ENCODE data around the gene LOC128125822.

Gene LOC128125822

GRCh38 chr6:63533952-63534351 is 38.3 kb upstream of the LOC128125822 start:
- ATAC-seq, result no peak
- H3K27ac ChIP-seq (ENCODE audit: low read length), result no peak overlapping the region
- H3K4me3 ChIP-seq (ENCODE audit: low read length), result no peak overlapping the region
- no peaks in the 10 kb centered on the region for H3F3A ChIP-seq (ENCODE audit: low read length, unreplicated experiment)
- ChIA-PET POLR2A (ENCODE audit: unreplicated experiment) (interaction anchor here (0.6 kb wide), 1 partner anchor 66 kb away, joined by 3 read pairs; no protein-coding TSS in a partner anchor), CTCF (no interaction called here)
- H3K36me3 ChIP-seq (ENCODE audit: low read depth, low read length), result no peaks in the 10 kb centered on the region
- H3K79me2 ChIP-seq (ENCODE audit: low read length), result no peaks in the 10 kb centered on the region
- intact Hi-C loops (cut with micrococcal nuclease), result no loop called here
- H3K9me2 ChIP-seq (replicated peaks; ENCODE audit: low read length), result no peaks in the 10 kb centered on the region
- BruUV-seq (replicated peaks), result no TSS peak
- no peak for DNase-seq
- TF ChIP-seq EZH2phosphoT487 (IDR thresholded peaks at IDR 0.05; ENCODE audit: borderline replicate concordance, low read length) (no peak), EZH2 (IDR thresholded peaks at IDR 0.05; ENCODE audit: low read length, unreplicated experiment) (no peak), CTCF (conservative IDR thresholded peaks at IDR 0.05; ENCODE audit: low read depth, low read length) (no peak)
- no peaks in the 10 kb centered on the region for H3K9me3 ChIP-seq (ENCODE audit: low read length)
- no peaks in the 10 kb centered on the region for H3K27me3 ChIP-seq (ENCODE audit: low read length)
- H3K4me1 ChIP-seq (ENCODE audit: insufficient read depth, low read length), result peaks cover 13% of the 10 kb centered on the region
- no peak overlapping the region for H2AFZ ChIP-seq (ENCODE audit: low read length)
- no peak overlapping the region for H3K9ac ChIP-seq (ENCODE audit: low read length)
- H3K4me2 ChIP-seq (ENCODE audit: low read length), result no peak overlapping the region
- H4K20me1 ChIP-seq (ENCODE audit: low read length), result no peaks in the 10 kb centered on the region

DNA sequence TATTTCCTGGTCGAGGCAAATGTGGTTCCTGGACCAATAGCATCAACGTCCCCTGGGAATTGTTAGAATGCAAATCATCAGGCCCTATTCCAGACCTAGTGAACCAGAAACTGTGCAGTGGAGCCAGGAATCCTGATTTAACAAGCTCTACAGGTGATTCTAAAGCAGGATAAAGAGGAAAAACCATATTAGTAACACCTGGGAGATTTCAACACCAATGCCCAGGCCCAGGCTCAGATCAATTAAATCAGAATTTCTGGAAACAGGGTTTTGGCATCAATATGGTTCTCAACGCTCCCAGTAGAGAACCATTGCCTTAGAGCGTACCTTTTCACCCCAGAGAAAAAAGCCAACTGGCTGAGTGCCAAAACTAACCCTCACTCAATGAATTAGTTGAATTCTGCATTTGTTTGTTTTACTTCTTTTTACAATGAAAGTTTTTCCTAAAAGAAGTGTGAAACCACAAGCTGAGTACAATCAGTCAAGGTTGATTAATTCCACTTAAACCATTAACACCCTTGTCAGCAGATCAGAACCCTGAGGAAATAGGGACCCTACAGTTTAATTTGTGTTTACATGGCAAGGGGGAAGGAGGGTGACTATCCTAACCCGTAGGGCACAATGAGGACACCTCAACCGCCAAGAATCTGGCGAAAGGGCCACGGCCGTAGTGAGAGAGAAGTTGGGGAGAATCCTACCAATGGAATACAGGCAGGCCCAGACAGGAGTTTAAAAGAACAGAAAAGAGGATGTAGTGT is 34.9 kb upstream of the LOC128125822 start:
- H3K4me1 ChIP-seq (ENCODE audit: insufficient read depth, low read length), result no peaks in the 10 kb centered on the region
- H3F3A ChIP-seq (ENCODE audit: low read length, unreplicated experiment), result no peaks in the 10 kb centered on the region
- H4K20me1 ChIP-seq (ENCODE audit: low read length), result no peaks in the 10 kb centered on the region
- H3K27ac ChIP-seq (ENCODE audit: low read length), result no peak overlapping the region
- CTCF ChIA-PET, result no interaction called here
- no peak for TF ChIP-seq CTCF (conservative IDR thresholded peaks at IDR 0.05; ENCODE audit: low read depth, low read length)
- no peak for TF ChIP-seq EZH2phosphoT487 (IDR thresholded peaks at IDR 0.05; ENCODE audit: borderline replicate concordance, low read length)
- TF ChIP-seq EZH2 (IDR thresholded peaks at IDR 0.05; ENCODE audit: low read length, unreplicated experiment), result no peak
- H3K9ac ChIP-seq (ENCODE audit: low read length), result no peak overlapping the region
- H3K79me2 ChIP-seq (ENCODE audit: low read length), result no peaks in the 10 kb centered on the region
- H3K9me3 ChIP-seq (ENCODE audit: low read length), result no peaks in the 10 kb centered on the region
- H2AFZ ChIP-seq (ENCODE audit: low read length), result no peak overlapping the region
- no peak overlapping the region for H3K4me3 ChIP-seq (ENCODE audit: low read length)
- peak; percentile 2 for DNase-seq
- no peaks in the 10 kb centered on the region for H3K36me3 ChIP-seq (ENCODE audit: low read depth, low read length)
- no peak overlapping the region for H3K4me2 ChIP-seq (ENCODE audit: low read length)
- POLR2A ChIA-PET (ENCODE audit: unreplicated experiment), result no interaction called here
- no peaks in the 10 kb centered on the region for H3K27me3 ChIP-seq (ENCODE audit: low read length)
- no TSS peak for BruUV-seq (replicated peaks)
- ATAC-seq, result no peak
- intact Hi-C loops (cut with micrococcal nuclease), result no loop called here
- H3K9me2 ChIP-seq (replicated peaks; ENCODE audit: low read length), result no peaks in the 10 kb centered on the region

- ChIA-PET POLR2A (ENCODE audit: unreplicated experiment) (no interaction called here), CTCF (no interaction called here)
- no peak overlapping the region for H3K4me2 ChIP-seq (ENCODE audit: low read length)
- no peaks in the 10 kb centered on the region for H3K4me1 ChIP-seq (ENCODE audit: insufficient read depth, low read length)
- no peak overlapping the region for H3K9ac ChIP-seq (ENCODE audit: low read length)
- H4K20me1 ChIP-seq (ENCODE audit: low read length), result no peaks in the 10 kb centered on the region
- H3K27me3 ChIP-seq (ENCODE audit: low read length), result no peaks in the 10 kb centered on the region
- BruUV-seq (replicated peaks), result no TSS peak
- TF ChIP-seq EZH2phosphoT487 (IDR thresholded peaks at IDR 0.05; ENCODE audit: borderline replicate concordance, low read length) (no peak), EZH2 (IDR thresholded peaks at IDR 0.05; ENCODE audit: low read length, unreplicated experiment) (no peak), CTCF (conservative IDR thresholded peaks at IDR 0.05; ENCODE audit: low read depth, low read length) (no peak)
- no peaks in the 10 kb centered on the region for H3K9me2 ChIP-seq (replicated peaks; ENCODE audit: low read length)
- H3F3A ChIP-seq (ENCODE audit: low read length, unreplicated experiment), result no peaks in the 10 kb centered on the region
- no peaks in the 10 kb centered on the region for H3K36me3 ChIP-seq (ENCODE audit: low read depth, low read length)
- no peak for DNase-seq
- intact Hi-C loops (cut with micrococcal nuclease), result no loop called here
- no peak for ATAC-seq
- no peak overlapping the region for H2AFZ ChIP-seq (ENCODE audit: low read length)
- no peaks in the 10 kb centered on the region for H3K9me3 ChIP-seq (ENCODE audit: low read length)
- no peak overlapping the region for H3K27ac ChIP-seq (ENCODE audit: low read length)
- no peaks in the 10 kb centered on the region for H3K79me2 ChIP-seq (ENCODE audit: low read length)
- H3K4me3 ChIP-seq (ENCODE audit: low read length), result no peak overlapping the region
Observed at GRCh38 chr6:63537959-63538300, 34.4 kb upstream of the LOC128125822 start.

Data from PC-3 (cell line).